Neural progenitor cell (in vitro differentiated cells): ENCODE data around the gene MAN2B2. TPM values are rescaled to one million over a fixed set of nuclear protein-coding genes. Genes with fewer than 3 reads are reported as not detected.

Source experiments
- DNase-seq: peaks from one replicate; pipeline ENCODE4 v3.0.0-alpha.2; 2016; ENCODE audit warnings: low spot score
- H2AFZ ChIP-seq: fragments of 200-600 bp; sonication (generic); replicated peaks from 2 replicates; pipeline ENCODE4 v1.6.1; 2016; ENCODE audit warnings: antibody characterized with exemption
- H3F3A ChIP-seq: fragments of 200-600 bp; sonication (generic); 2 replicates; pipeline ENCODE4 v1.6.1; 2016; ENCODE audit warnings: antibody characterized with exemption, low read depth
- H3K27ac ChIP-seq: fragments of 200-600 bp; sonication (generic); 2 replicates; pipeline ENCODE4 v1.5.1; 2016; ENCODE audit warnings: mild to moderate bottlenecking
- H3K27me3 ChIP-seq: fragments of 200-600 bp; sonication (generic); 2 replicates; pipeline ENCODE4 v1.6.1; 2016; ENCODE audit warnings: mild to moderate bottlenecking, moderate library complexity
- H3K36me3 ChIP-seq: fragments of 200-600 bp; sonication (generic); 2 replicates; pipeline ENCODE4 v1.5.1; 2016
- H3K4me1 ChIP-seq: fragments of 200-600 bp; sonication (generic); 2 replicates; pipeline ENCODE4 v1.6.1; 2016; ENCODE audit warnings: mixed run types
- H3K4me2 ChIP-seq: fragments of 200-600 bp; sonication (generic); 2 replicates; pipeline ENCODE4 v1.6.1; 2016
- H3K4me3 ChIP-seq: fragments of 200-600 bp; sonication (generic); 2 replicates; pipeline ENCODE4 v1.5.1; 2016
- H3K79me2 ChIP-seq: fragments of 200-600 bp; sonication (generic); 2 replicates; pipeline ENCODE4 v1.6.1; 2016; ENCODE audit warnings: low read depth
- H3K9ac ChIP-seq: fragments of 200-600 bp; sonication (generic); 2 replicates; pipeline ENCODE4 v1.6.1; 2016
- H3K9me3 ChIP-seq: fragments of 200-600 bp; sonication (generic); 2 replicates; pipeline ENCODE4 v1.5.1; 2016; ENCODE audit warnings: low read depth
- H4K20me1 ChIP-seq: fragments of 200-600 bp; sonication (generic); 2 replicates; pipeline ENCODE4 v1.6.1; 2016; ENCODE audit warnings: low read depth
- H3K27ac Mint-ChIP-seq: 3 replicates; pipeline ENCODE4 v1.8.0; 2021; ENCODE audit warnings: mixed read lengths
- H3K27me3 Mint-ChIP-seq: 2 replicates; pipeline ENCODE4 v1.8.0; 2022; ENCODE audit warnings: low read depth, mild to moderate bottlenecking, inconsistent platforms, moderate library complexity, mixed read lengths; ENCODE audit not compliant: insufficient read depth
- H3K36me3 Mint-ChIP-seq: 3 replicates; pipeline ENCODE4 v1.8.0; 2021; ENCODE audit warnings: mixed read lengths
- H3K4me1 Mint-ChIP-seq: 3 replicates; pipeline ENCODE4 v1.8.0; 2021; ENCODE audit warnings: mixed read lengths
- H3K4me3 Mint-ChIP-seq: 3 replicates; pipeline ENCODE4 v1.8.0; 2021; ENCODE audit warnings: mild to moderate bottlenecking, moderate library complexity, mixed read lengths
- H3K9me3 Mint-ChIP-seq: 3 replicates; pipeline ENCODE4 v1.8.0; 2020; ENCODE audit warnings: mixed read lengths
- EZH2 ChIP-seq: fragments of 200-600 bp; sonication (generic); IDR thresholded peaks from 2 replicates; pipeline ENCODE4 v1.6.1; 2017; ENCODE audit warnings: antibody characterized with exemption, mild to moderate bottlenecking, moderate library complexity
- EZH2phosphoT487 ChIP-seq: fragments of 200-600 bp; sonication (generic); IDR thresholded peaks from 2 replicates; pipeline ENCODE4 v1.6.1; 2017; ENCODE audit warnings: antibody characterized with exemption
- total RNA-seq: library from RNA; depleted of rRNA; stranded (reverse); fragments of >200 nt; gene quantifications from 2 replicates; pipeline ENCODE4 v1.2.3, GENCODE V29; 2015; ENCODE audit warnings: low replicate concordance
- TF ChIP-seq, protein P1 (sequence below): fragments of 200-600 bp; sonication (generic); IDR thresholded peaks from 2 replicates; pipeline ENCODE4 v1.5.1; 2017; ENCODE audit warnings: antibody characterized with exemption, mild to moderate bottlenecking

The MAN2B2 gene
- total RNA-seq, result 2.7 and 6.3 TPM in 2 replicates

DNA sequence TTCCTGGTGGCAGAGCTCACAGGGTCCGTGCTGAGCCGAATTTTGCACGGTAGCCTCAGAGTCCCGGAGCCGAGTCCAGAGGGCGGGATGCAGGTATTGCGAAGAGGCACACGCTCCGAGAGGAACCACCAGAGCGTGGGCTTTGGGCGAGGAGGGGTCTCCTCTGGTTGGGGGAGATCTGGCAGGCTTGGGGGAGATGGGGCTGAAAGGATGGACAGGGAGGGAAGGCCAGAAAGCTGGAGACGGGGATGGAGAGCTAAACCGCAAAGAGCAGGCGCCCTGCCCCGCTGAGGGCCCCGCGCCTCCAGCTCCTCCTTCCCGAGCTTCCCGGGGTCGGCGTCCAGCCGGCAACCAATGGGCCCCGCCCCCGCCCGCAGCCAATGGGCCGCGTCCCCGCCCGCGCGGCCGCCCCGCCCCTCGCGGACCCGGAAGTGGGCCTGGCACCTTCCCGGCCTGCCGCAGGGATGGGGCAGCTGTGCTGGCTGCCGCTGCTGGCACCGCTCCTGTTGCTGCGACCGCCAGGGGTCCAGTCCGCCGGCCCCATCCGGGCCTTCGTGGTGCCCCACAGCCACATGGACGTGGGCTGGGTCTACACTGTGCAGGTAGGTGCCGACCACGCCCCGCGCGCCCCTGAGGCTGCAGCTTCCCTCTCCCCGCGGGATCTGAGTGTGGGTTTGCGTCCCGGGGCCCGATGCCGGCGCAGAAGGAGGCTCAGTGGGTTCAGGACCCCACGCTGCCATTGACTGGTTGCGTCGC lies at the start of gene MAN2B2:
TSS of gene MAN2B2 (plus strand) at position 443 of the 756 bp plus-strand sequence. CDS start at position 465, 22 bp downstream.
- H3K36me3 Mint-ChIP-seq, result peaks cover 5% of the 10 kb centered on the region

DNA sequence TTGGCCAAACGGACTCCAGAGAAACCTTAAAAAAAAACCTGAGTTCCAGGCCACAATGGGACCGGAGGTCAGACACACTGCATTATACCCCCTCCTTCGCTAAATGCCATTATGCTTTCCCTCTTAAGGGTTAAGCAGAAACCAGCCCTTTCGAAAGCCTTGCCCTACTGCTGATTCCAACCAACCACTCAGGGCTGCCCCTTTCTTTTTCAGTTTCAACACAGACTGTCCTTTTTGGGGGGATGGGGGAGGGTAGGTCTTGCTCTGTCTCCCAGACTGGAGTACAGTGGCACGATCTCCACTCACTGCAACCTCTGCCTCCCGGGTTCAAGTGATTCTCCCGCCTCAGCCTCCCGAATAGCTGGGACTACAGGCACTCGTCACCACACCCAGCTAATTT lies 49.5 kb upstream of the MAN2B2 start:
- no peak overlapping the region for H3K27ac ChIP-seq
- peaks cover 8% of the 10 kb centered on the region for H3K4me1 Mint-ChIP-seq
- no peaks in the 10 kb centered on the region for H3K79me2 ChIP-seq
- H3K27me3 ChIP-seq, result no peaks in the 10 kb centered on the region
- H3K36me3 Mint-ChIP-seq, result no peaks in the 10 kb centered on the region
- H2AFZ ChIP-seq, result no peak overlapping the region
- no peaks in the 10 kb centered on the region for H3K9me3 ChIP-seq
- no peak for DNase-seq
- no peak overlapping the region for H3K4me3 ChIP-seq
- TF ChIP-seq, protein P1, sequence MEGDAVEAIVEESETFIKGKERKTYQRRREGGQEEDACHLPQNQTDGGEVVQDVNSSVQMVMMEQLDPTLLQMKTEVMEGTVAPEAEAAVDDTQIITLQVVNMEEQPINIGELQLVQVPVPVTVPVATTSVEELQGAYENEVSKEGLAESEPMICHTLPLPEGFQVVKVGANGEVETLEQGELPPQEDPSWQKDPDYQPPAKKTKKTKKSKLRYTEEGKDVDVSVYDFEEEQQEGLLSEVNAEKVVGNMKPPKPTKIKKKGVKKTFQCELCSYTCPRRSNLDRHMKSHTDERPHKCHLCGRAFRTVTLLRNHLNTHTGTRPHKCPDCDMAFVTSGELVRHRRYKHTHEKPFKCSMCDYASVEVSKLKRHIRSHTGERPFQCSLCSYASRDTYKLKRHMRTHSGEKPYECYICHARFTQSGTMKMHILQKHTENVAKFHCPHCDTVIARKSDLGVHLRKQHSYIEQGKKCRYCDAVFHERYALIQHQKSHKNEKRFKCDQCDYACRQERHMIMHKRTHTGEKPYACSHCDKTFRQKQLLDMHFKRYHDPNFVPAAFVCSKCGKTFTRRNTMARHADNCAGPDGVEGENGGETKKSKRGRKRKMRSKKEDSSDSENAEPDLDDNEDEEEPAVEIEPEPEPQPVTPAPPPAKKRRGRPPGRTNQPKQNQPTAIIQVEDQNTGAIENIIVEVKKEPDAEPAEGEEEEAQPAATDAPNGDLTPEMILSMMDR, result no peak
- no peak for TF ChIP-seq EZH2phosphoT487
- TF ChIP-seq EZH2, result no peak
- H3K27ac Mint-ChIP-seq, result no peak overlapping the region
- H3K27me3 Mint-ChIP-seq, result peaks cover 8% of the 10 kb centered on the region
- no peak overlapping the region for H3K4me3 Mint-ChIP-seq
- H3K4me1 ChIP-seq, result peaks cover 9% of the 10 kb centered on the region
- H4K20me1 ChIP-seq, result no peaks in the 10 kb centered on the region
- no peaks in the 10 kb centered on the region for H3K9me3 Mint-ChIP-seq
- no peaks in the 10 kb centered on the region for H3K36me3 ChIP-seq
- H3K4me2 ChIP-seq, result no peak overlapping the region
- no peak overlapping the region for H3K9ac ChIP-seq
- no peaks in the 10 kb centered on the region for H3F3A ChIP-seq

More for the DNA sequence above, at the start of gene MAN2B2:
- Histone ChIP-seq H3K9ac (peak within 1 kb of the TSS; percentile 46), H4K20me1 (no peaks in the 10 kb centered on the region), H3K4me1 (no peaks in the 10 kb centered on the region), H3K27ac (no peak within 1 kb of the TSS), H3K27me3 (peaks cover 30% of the 10 kb centered on the region), H3F3A (peaks cover 3% of the 10 kb centered on the region), H3K36me3 (no peaks in the 10 kb centered on the region), H3K79me2 (no peaks in the 10 kb centered on the region), H2AFZ (peak within 1 kb of the TSS; percentile 86), H3K4me3 (peak within 1 kb of the TSS; percentile 92), H3K4me2 (peak within 1 kb of the TSS; percentile 98), H3K9me3 (no peaks in the 10 kb centered on the region)
- no peaks in the 10 kb centered on the region for H3K4me1 Mint-ChIP-seq
- peak within 1 kb of the TSS; percentile 33 for H3K27ac Mint-ChIP-seq
- DNase-seq, result peak; percentile 94
- peak within 1 kb of the TSS; percentile 88 for H3K4me3 Mint-ChIP-seq
- H3K9me3 Mint-ChIP-seq, result peaks cover 2% of the 10 kb centered on the region
- peaks cover 16% of the 10 kb centered on the region for H3K27me3 Mint-ChIP-seq
- TF ChIP-seq EZH2, result peak; percentile 43
- TF ChIP-seq EZH2phosphoT487, result no peak
- TF ChIP-seq, protein P1, result peak; percentile 32

- Histone ChIP-seq H3K27me3 (no peaks in the 10 kb centered on the region), H3K9me3 (no peaks in the 10 kb centered on the region), H3K27ac (no peak overlapping the region), H3F3A (no peaks in the 10 kb centered on the region), H3K4me2 (no peak overlapping the region), H3K36me3 (no peaks in the 10 kb centered on the region), H3K4me3 (no peak overlapping the region), H3K4me1 (peaks cover 9% of the 10 kb centered on the region), H3K9ac (no peak overlapping the region), H4K20me1 (no peaks in the 10 kb centered on the region), H2AFZ (no peak overlapping the region), H3K79me2 (no peaks in the 10 kb centered on the region)
- TF ChIP-seq, protein P1, result no peak
- no peak for TF ChIP-seq EZH2
- TF ChIP-seq EZH2phosphoT487, result no peak
- Mint-ChIP-seq H3K36me3 (no peaks in the 10 kb centered on the region), H3K4me3 (no peak overlapping the region), H3K9me3 (no peaks in the 10 kb centered on the region), H3K27ac (no peak overlapping the region), H3K4me1 (peaks cover 8% of the 10 kb centered on the region), H3K27me3 (peaks cover 8% of the 10 kb centered on the region)
- no peak for DNase-seq
Measured at GRCh38 chr4:6526156-6526555, 48.8 kb upstream of the MAN2B2 start.
